Hepatocyte (in vitro differentiated cells): ENCODE results near the gene HSD17B2. TPM values are rescaled to one million over a fixed set of nuclear protein-coding genes. Genes with fewer than 3 reads are reported as not detected.
A peak's percentile ranks its signal among the peaks of the same experiment; 100 is the strongest.

Experiments
- DNase-seq: peaks from one replicate; pipeline ENCODE4 v3.0.0-alpha.2; 2016; ENCODE audit warnings: low spot score
- H2AFZ ChIP-seq: fragments of 200-600 bp; sonication (generic); 2 replicates; pipeline ENCODE4 v1.6.0; 2016; ENCODE audit warnings: antibody characterized with exemption, mild to moderate bottlenecking
- H3K27ac ChIP-seq: fragments of 200-600 bp; sonication (generic); 2 replicates; pipeline ENCODE4 v1.5.1; 2016; ENCODE audit warnings: mild to moderate bottlenecking
- H3K27me3 ChIP-seq: fragments of 200-600 bp; sonication (generic); 2 replicates; pipeline ENCODE4 v1.6.1; 2016
- H3K36me3 ChIP-seq: fragments of 200-600 bp; sonication (generic); replicated peaks from 2 replicates; pipeline ENCODE4 v1.5.1; 2016; ENCODE audit warnings: low read depth; ENCODE audit not compliant: insufficient read depth
- H3K4me1 ChIP-seq: fragments of 200-600 bp; sonication (generic); 2 replicates; pipeline ENCODE4 v1.5.1; 2016; ENCODE audit warnings: mild to moderate bottlenecking, moderate library complexity; ENCODE audit not compliant: insufficient read depth
- H3K4me2 ChIP-seq: fragments of 200-600 bp; sonication (generic); 2 replicates; pipeline ENCODE4 v1.6.0; 2016
- H3K4me3 ChIP-seq: fragments of 200-600 bp; sonication (generic); 2 replicates; pipeline ENCODE4 v1.5.1; 2016; ENCODE audit warnings: mild to moderate bottlenecking
- H3K79me2 ChIP-seq: fragments of 200-600 bp; sonication (generic); 2 replicates; pipeline ENCODE4 v1.6.0; 2017; ENCODE audit warnings: mild to moderate bottlenecking
- H3K9me2 ChIP-seq: fragments of 200-600 bp; sonication (generic); replicated peaks from 2 replicates; pipeline ENCODE4 v1.6.0; 2017; ENCODE audit warnings: mild to moderate bottlenecking; ENCODE audit not compliant: insufficient read depth
- H3K9me3 ChIP-seq: fragments of 200-600 bp; sonication (generic); 2 replicates; pipeline ENCODE4 v1.5.1; 2016; ENCODE audit warnings: low read depth, mild to moderate bottlenecking
- H4K20me1 ChIP-seq: fragments of 200-600 bp; sonication (generic); 2 replicates; pipeline ENCODE4 v1.6.0; 2016; ENCODE audit warnings: mild to moderate bottlenecking; ENCODE audit not compliant: insufficient read depth, poor library complexity, severe bottlenecking
- EZH2 ChIP-seq: fragments of 200-600 bp; sonication (generic); IDR thresholded peaks from 2 replicates; pipeline ENCODE4 v1.6.1; 2016; ENCODE audit warnings: antibody characterized with exemption, mild to moderate bottlenecking, borderline replicate concordance
- EZH2phosphoT487 ChIP-seq: fragments of 200-600 bp; sonication (generic); IDR thresholded peaks from one replicate; pipeline ENCODE4 v1.6.1; 2018; ENCODE audit warnings: antibody characterized with exemption, mild to moderate bottlenecking, low read depth, moderate library complexity; ENCODE audit not compliant: unreplicated experiment, severe bottlenecking
- WGBS: methylation state at CpG from one replicate; pipeline ENCODE4 v1.1.6; 2016; ENCODE audit warnings: low lambda C conversion rate; ENCODE audit errors: missing lambda C conversion rate; 5-methylcytosine and 5-hydroxymethylcytosine counted together
- polyA plus RNA-seq: library from polyadenylated mRNA; unstranded; fragments of >200 nt; fragmentation: Nextera tagmentation; extraction: Ambion mirVana; gene quantifications from 2 replicates; pipeline ENCODE4 v1.2.1, GENCODE V29; 2016
- total RNA-seq: library from RNA; depleted of rRNA; stranded (reverse); fragments of >200 nt; gene quantifications from 2 replicates; pipeline ENCODE4 v1.2.3, GENCODE V29; 2014
- TF ChIP-seq, protein P1 (sequence below): fragments of 200-600 bp; sonication (generic); IDR thresholded peaks from 2 replicates; pipeline ENCODE4 v1.5.1; 2016; ENCODE audit warnings: antibody characterized with exemption, mild to moderate bottlenecking; ENCODE audit not compliant: poor library complexity

HSD17B2 gene, protein sequence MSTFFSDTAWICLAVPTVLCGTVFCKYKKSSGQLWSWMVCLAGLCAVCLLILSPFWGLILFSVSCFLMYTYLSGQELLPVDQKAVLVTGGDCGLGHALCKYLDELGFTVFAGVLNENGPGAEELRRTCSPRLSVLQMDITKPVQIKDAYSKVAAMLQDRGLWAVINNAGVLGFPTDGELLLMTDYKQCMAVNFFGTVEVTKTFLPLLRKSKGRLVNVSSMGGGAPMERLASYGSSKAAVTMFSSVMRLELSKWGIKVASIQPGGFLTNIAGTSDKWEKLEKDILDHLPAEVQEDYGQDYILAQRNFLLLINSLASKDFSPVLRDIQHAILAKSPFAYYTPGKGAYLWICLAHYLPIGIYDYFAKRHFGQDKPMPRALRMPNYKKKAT
- total RNA-seq = 75.6 and 76.7 TPM in 2 replicates
- polyA plus RNA-seq = 63.5 and 91.1 TPM in 2 replicates

DNA sequence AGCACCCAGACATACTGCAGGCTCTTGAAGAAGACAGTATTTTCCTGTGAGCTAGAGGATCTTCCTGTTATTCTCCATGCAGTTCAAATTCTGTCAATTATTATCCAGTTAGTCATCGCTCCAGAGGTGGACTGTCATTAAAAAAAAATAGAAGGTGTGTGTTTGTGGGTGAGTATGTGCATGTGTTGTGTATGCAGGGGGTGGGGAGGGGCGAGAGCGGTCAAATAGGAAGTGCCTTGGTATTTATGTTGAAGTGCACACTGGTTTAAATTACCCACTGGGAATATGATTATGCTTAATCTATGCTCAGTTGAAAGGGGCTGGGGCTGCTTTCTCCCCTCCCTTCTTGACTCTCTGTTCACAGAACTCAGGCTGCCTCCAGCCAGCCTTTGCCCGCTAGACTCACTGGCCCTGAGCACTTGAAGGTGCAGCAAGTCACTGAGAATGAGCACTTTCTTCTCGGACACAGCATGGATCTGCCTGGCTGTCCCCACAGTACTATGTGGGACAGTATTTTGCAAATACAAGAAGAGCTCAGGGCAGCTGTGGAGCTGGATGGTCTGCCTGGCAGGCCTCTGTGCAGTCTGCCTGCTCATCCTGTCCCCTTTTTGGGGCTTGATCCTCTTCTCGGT is at the start of gene HSD17B2:
HSD17B2 (plus strand) TSS at position 273 of the 632 bp plus-strand sequence; CDS start at position 445, 172 bp downstream.
- Histone ChIP-seq H3K9me2 (no peaks in the 10 kb centered on the region), H3K4me3 (peak within 1 kb of the TSS; percentile 8), H3K9me3 (no peaks in the 10 kb centered on the region), H3K36me3 (no peaks in the 10 kb centered on the region), H3K4me1 (peaks cover 24% of the 10 kb centered on the region), H2AFZ (no peak within 1 kb of the TSS), H4K20me1 (no peaks in the 10 kb centered on the region), H3K79me2 (peaks cover 46% of the 10 kb centered on the region), H3K27ac (peak within 1 kb of the TSS; percentile 71), H3K4me2 (peak within 1 kb of the TSS; percentile 74), H3K27me3 (no peaks in the 10 kb centered on the region)
- TF ChIP-seq EZH2 = no peak
- TF ChIP-seq EZH2phosphoT487 = no peak
- TF ChIP-seq, protein P1, sequence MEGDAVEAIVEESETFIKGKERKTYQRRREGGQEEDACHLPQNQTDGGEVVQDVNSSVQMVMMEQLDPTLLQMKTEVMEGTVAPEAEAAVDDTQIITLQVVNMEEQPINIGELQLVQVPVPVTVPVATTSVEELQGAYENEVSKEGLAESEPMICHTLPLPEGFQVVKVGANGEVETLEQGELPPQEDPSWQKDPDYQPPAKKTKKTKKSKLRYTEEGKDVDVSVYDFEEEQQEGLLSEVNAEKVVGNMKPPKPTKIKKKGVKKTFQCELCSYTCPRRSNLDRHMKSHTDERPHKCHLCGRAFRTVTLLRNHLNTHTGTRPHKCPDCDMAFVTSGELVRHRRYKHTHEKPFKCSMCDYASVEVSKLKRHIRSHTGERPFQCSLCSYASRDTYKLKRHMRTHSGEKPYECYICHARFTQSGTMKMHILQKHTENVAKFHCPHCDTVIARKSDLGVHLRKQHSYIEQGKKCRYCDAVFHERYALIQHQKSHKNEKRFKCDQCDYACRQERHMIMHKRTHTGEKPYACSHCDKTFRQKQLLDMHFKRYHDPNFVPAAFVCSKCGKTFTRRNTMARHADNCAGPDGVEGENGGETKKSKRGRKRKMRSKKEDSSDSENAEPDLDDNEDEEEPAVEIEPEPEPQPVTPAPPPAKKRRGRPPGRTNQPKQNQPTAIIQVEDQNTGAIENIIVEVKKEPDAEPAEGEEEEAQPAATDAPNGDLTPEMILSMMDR = no peak
- WGBS = 52% methylated on average over 6 of the region's 6 CpGs
- DNase-seq = peak; percentile 64

DNA sequence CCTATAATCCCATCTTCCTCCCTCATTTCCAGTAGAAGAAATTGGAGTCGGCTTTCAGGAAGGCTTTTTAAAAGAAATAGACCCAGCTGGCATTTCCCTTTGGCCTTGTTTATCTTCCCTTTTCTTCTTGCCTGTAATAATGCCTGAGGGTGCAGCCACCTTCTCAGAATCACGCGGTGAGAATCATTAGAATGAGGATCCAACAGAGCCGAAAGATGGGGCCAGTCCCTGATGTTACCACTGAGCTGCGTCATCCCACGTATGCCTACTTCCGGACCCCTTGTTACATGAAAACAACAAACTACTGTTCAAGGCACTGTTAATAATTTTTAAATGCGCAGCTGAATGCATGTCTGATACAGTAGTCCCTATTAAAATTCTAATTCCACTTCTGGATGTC is 47.9 kb upstream of the HSD17B2 start:
- Histone ChIP-seq H3K9me2 (no peaks in the 10 kb centered on the region), H3K27me3 (no peaks in the 10 kb centered on the region), H3K36me3 (no peaks in the 10 kb centered on the region), H3K79me2 (no peaks in the 10 kb centered on the region), H3K4me2 (no peak overlapping the region), H3K4me3 (no peak overlapping the region), H2AFZ (no peak overlapping the region), H3K9me3 (no peaks in the 10 kb centered on the region), H3K27ac (no peak overlapping the region), H3K4me1 (peaks cover 9% of the 10 kb centered on the region), H4K20me1 (no peaks in the 10 kb centered on the region)
- DNase-seq = no peak
- WGBS = 86% methylated on average over 8 of the region's 8 CpGs
- no peak for TF ChIP-seq EZH2
- TF ChIP-seq, protein P1 = no peak

- peaks cover 9% of the 10 kb centered on the region for H3K4me1 ChIP-seq
- no peaks in the 10 kb centered on the region for H3K36me3 ChIP-seq
- H3K4me2 ChIP-seq = no peak overlapping the region
- no peak overlapping the region for H3K27ac ChIP-seq
- 88% methylated on average over 5 of the region's 5 CpGs for WGBS
- H3K4me3 ChIP-seq = no peak overlapping the region
- H2AFZ ChIP-seq = no peak overlapping the region
- TF ChIP-seq, protein P1 = no peak
- no peak for TF ChIP-seq EZH2
- H3K9me3 ChIP-seq = no peaks in the 10 kb centered on the region
- no peaks in the 10 kb centered on the region for H3K79me2 ChIP-seq
- DNase-seq = no peak
- H3K27me3 ChIP-seq = no peaks in the 10 kb centered on the region
- no peaks in the 10 kb centered on the region for H3K9me2 ChIP-seq
- H4K20me1 ChIP-seq = no peaks in the 10 kb centered on the region
Measured at GRCh38 chr16:81987706-81988105, 47.3 kb upstream of the HSD17B2 start.
